Measurements from ENCODE around the gene GTPBP1. TPM values are rescaled to one million over a fixed set of nuclear protein-coding genes. Genes with fewer than 3 reads are reported as not detected.

GTPBP1 gene
- polyA plus RNA-seq, 1 of the 3 experiments (the other 2 are of a cell fraction) = 15.2 TPM

DNA sequence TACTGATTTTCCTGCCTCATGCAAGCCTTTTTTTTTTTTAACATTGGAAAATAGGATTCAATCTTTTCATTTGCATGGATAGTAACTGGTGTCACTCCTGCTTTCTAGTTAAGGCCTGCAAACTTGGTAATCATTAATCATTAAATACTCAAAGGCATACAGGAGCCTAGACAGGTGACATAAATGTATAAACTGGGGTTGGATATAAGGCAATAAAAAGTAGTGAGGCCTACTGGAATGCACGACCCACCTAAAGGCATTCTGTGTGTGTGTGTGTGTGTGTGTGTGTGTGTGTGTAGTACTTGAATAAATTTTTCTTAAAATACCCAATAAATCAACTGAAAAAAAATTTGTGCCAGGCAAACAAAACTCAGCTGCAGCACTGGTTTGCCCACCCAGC, 16.1 kb upstream of the GTPBP1 start:
- CTCF ChIA-PET = no interaction called here

GRCh38 chr22:38694049-38694448, 11.7 kb upstream of the GTPBP1 start:
- no peak for DNase-seq
- H3F3A ChIP-seq (replicated peaks; ENCODE audit: insufficient read depth) = peaks cover 29% of the 10 kb centered on the region
- no peak overlapping the region for H2AFZ ChIP-seq (ENCODE audit: low read depth)
- no peak overlapping the region for H3K4me3 ChIP-seq (ENCODE audit: low read depth in 2 of 2, low read length in 1 of 2)
- peaks cover 0 to 2% of the 10 kb centered on the region in 2 experiments for H3K36me3 ChIP-seq (replicated peaks in 1 of 2; ENCODE audit: control insufficient read depth in 1 of 2, insufficient read depth in 2 of 2, low read length in 1 of 2)
- TF ChIP-seq EZH2phosphoT487 (IDR thresholded peaks at IDR 0.05; ENCODE audit: borderline replicate concordance, low read depth) = no peak
- TF ChIP-seq MEF2A (IDR thresholded peaks at IDR 0.05; ENCODE audit: borderline replicate concordance, low read depth) = no peak
- TF ChIP-seq ELF1 (IDR thresholded peaks at IDR 0.05) = no peak
- TF ChIP-seq, protein P1, sequence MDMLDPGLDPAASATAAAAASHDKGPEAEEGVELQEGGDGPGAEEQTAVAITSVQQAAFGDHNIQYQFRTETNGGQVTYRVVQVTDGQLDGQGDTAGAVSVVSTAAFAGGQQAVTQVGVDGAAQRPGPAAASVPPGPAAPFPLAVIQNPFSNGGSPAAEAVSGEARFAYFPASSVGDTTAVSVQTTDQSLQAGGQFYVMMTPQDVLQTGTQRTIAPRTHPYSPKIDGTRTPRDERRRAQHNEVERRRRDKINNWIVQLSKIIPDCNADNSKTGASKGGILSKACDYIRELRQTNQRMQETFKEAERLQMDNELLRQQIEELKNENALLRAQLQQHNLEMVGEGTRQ (IDR thresholded peaks at IDR 0.05; ENCODE audit: borderline replicate concordance, low read depth, low read length) = no peak
- TF ChIP-seq FOSL2 (IDR thresholded peaks at IDR 0.05; ENCODE audit: borderline replicate concordance, low read depth) = no peak
- no peak for TF ChIP-seq JUND (IDR thresholded peaks at IDR 0.05)
- no peak for TF ChIP-seq IRF3 (IDR thresholded peaks at IDR 0.05; ENCODE audit: low read depth, low read length)
- TF ChIP-seq SIN3A (IDR thresholded peaks at IDR 0.05; ENCODE audit: borderline replicate concordance, low read depth, low read length) = no peak
- peaks cover 3 to 20% of the 10 kb centered on the region in 2 experiments; a peak in 2 of 4 replicates for H3K4me1 ChIP-seq (ENCODE audit: control insufficient read depth in 1 of 2, insufficient read depth in 2 of 2, low read depth in 1 of 2, low read length in 1 of 2)
- peaks cover 83% of the 10 kb centered on the region for H3K79me2 ChIP-seq (ENCODE audit: insufficient read depth)
- no peaks in the 10 kb centered on the region for H3K27me3 ChIP-seq (ENCODE audit: insufficient read depth)
- no peaks in the 10 kb centered on the region for H4K20me1 ChIP-seq (ENCODE audit: insufficient read depth)
- POLR2A ChIA-PET = no interaction called here
- CTCF ChIA-PET = interaction anchor here (1.1 kb wide), 1 partner anchor 12 kb away, joined by 4 read pairs; the partner anchor contains the start of gene TOMM22
- no peaks in the 10 kb centered on the region for H3K9me2 ChIP-seq
- 100% methylated on average over 2 of the region's 2 CpGs for WGBS (ENCODE audit: low lambda C conversion rate)
- no peaks in the 10 kb centered on the region for H3K9me3 ChIP-seq
- no peak overlapping the region for H3K27ac ChIP-seq (ENCODE audit: low read depth in 2 of 2, low read length in 1 of 2)
- no peak overlapping the region for H3K4me2 ChIP-seq
- no peak overlapping the region for H3K9ac ChIP-seq

More for the DNA sequence above, 16.1 kb upstream of the GTPBP1 start:
- DNase-seq = no peak
- H3K79me2 ChIP-seq (ENCODE audit: insufficient read depth) = peaks cover 39% of the 10 kb centered on the region
- TF ChIP-seq EZH2phosphoT487 (IDR thresholded peaks at IDR 0.05; ENCODE audit: borderline replicate concordance, low read depth) = no peak
- TF ChIP-seq MEF2A (IDR thresholded peaks at IDR 0.05; ENCODE audit: borderline replicate concordance, low read depth) = no peak
- TF ChIP-seq MXI1 (IDR thresholded peaks at IDR 0.05; ENCODE audit: low read depth, low read length) = no peak
- no peak for TF ChIP-seq ZBTB33 (IDR thresholded peaks at IDR 0.05; ENCODE audit: borderline replicate concordance, low read depth)
- no peak for TF ChIP-seq POLR2AphosphoS5 (IDR thresholded peaks at IDR 0.05; ENCODE audit: low read depth, low read length)
- TF ChIP-seq RAD21 (IDR thresholded peaks at IDR 0.05; ENCODE audit: low read length) = no peak
- no peak for TF ChIP-seq SMC3 (IDR thresholded peaks at IDR 0.05; ENCODE audit: low read depth, low read length)
- TF ChIP-seq TEAD4 (IDR thresholded peaks at IDR 0.05; ENCODE audit: borderline replicate concordance, insufficient read depth) = no peak
- no peak for TF ChIP-seq USF1 (IDR thresholded peaks at IDR 0.05; ENCODE audit: borderline replicate concordance, low read depth)
- WGBS (ENCODE audit: low lambda C conversion rate) = 47% methylated on average over 1 of the region's 1 CpG
- H3K9me3 ChIP-seq = no peaks in the 10 kb centered on the region
- no peak overlapping the region for H3K27ac ChIP-seq (ENCODE audit: low read depth in 2 of 2, low read length in 1 of 2)
- H3K4me3 ChIP-seq (ENCODE audit: low read depth in 2 of 2, low read length in 1 of 2) = no peak overlapping the region
- H3K36me3 ChIP-seq (replicated peaks in 1 of 2; ENCODE audit: control insufficient read depth in 1 of 2, insufficient read depth in 2 of 2, low read length in 1 of 2) = peaks cover 0 to 15% of the 10 kb centered on the region in 2 experiments
- H3K27me3 ChIP-seq (ENCODE audit: insufficient read depth) = no peaks in the 10 kb centered on the region
- H3K9me2 ChIP-seq = no peaks in the 10 kb centered on the region
- no peak overlapping the region for H3K4me2 ChIP-seq
- H3F3A ChIP-seq (replicated peaks; ENCODE audit: insufficient read depth) = no peaks in the 10 kb centered on the region
- no peak overlapping the region for H2AFZ ChIP-seq (ENCODE audit: low read depth)
- H3K4me1 ChIP-seq (ENCODE audit: control insufficient read depth in 1 of 2, insufficient read depth in 2 of 2, low read depth in 1 of 2, low read length in 1 of 2) = no peaks in the 10 kb centered on the region
- no peak overlapping the region for H3K9ac ChIP-seq
- POLR2A ChIA-PET = no interaction called here
- H4K20me1 ChIP-seq (ENCODE audit: insufficient read depth) = no peaks in the 10 kb centered on the region
